MM.1S (cell line): ENCODE results near the gene FZD7.

Experiments used
- DNase-seq: peaks from one replicate; pipeline ENCODE4 v3.0.0-alpha.2; 2015
- H2AFZ ChIP-seq: fragments of 300-600 bp; sonication (generic); 2 replicates; pipeline ENCODE4 v1.6.0; 2016; ENCODE audit warnings: antibody characterized with exemption, low read length
- H3F3A ChIP-seq: fragments of 300-600 bp; sonication (generic); 2 replicates; pipeline ENCODE4 v1.6.1; 2016; ENCODE audit warnings: mild to moderate bottlenecking, antibody characterized with exemption, low read length, moderate library complexity, mixed read lengths; ENCODE audit not compliant: insufficient read depth
- H3K27ac ChIP-seq: fragments of 300-600 bp; sonication (generic); 2 replicates; pipeline ENCODE4 v1.5.1; 2016; ENCODE audit warnings: mild to moderate bottlenecking, low read length
- H3K27me3 ChIP-seq: fragments of 300-600 bp; sonication (generic); replicated peaks from 2 replicates; pipeline ENCODE4 v1.6.0; 2016; ENCODE audit warnings: low read length; ENCODE audit not compliant: insufficient read depth
- H3K36me3 ChIP-seq: fragments of 300-600 bp; sonication (generic); replicated peaks from 2 replicates; pipeline ENCODE4 v1.6.1; 2016; ENCODE audit warnings: mild to moderate bottlenecking, low read length, mixed read lengths; ENCODE audit not compliant: insufficient read depth
- H3K4me1 ChIP-seq: fragments of 300-600 bp; sonication (generic); 2 replicates; pipeline ENCODE4 v1.6.1; 2016; ENCODE audit warnings: low read length, mixed read lengths
- H3K4me2 ChIP-seq: fragments of 300-600 bp; sonication (generic); 2 replicates; pipeline ENCODE4 v1.6.0; 2016; ENCODE audit warnings: low read depth, low read length
- H3K4me3 ChIP-seq: fragments of 300-600 bp; sonication (generic); 2 replicates; pipeline ENCODE4 v1.5.1; 2016; ENCODE audit warnings: low read length, mixed read lengths
- H3K79me2 ChIP-seq: fragments of 300-600 bp; sonication (generic); 2 replicates; pipeline ENCODE4 v1.6.1; 2016; ENCODE audit warnings: mixed run types, low read length, mixed read lengths
- H3K9ac ChIP-seq: fragments of 300-600 bp; sonication (generic); 2 replicates; pipeline ENCODE4 v1.6.1; 2016; ENCODE audit warnings: low read length, mixed read lengths
- H3K9me2 ChIP-seq: fragments of 300-600 bp; sonication (generic); replicated peaks from 2 replicates; pipeline ENCODE4 v1.6.1; 2016; ENCODE audit warnings: mild to moderate bottlenecking, low read length, mixed read lengths; ENCODE audit not compliant: insufficient read depth
- H3K9me3 ChIP-seq: fragments of 300-600 bp; sonication (generic); replicated peaks from 2 replicates; pipeline ENCODE4 v1.6.1; 2016; ENCODE audit warnings: mild to moderate bottlenecking, low read length, mixed read lengths; ENCODE audit not compliant: insufficient read depth
- H4K20me1 ChIP-seq: fragments of 300-600 bp; sonication (generic); 2 replicates; pipeline ENCODE4 v1.6.1; 2016; ENCODE audit warnings: mild to moderate bottlenecking, low read length, moderate library complexity, mixed read lengths; ENCODE audit not compliant: insufficient read depth
- CTCF ChIP-seq: fragments of 300-600 bp; sonication (generic); IDR thresholded peaks from 2 replicates; pipeline ENCODE4 v1.5.1; 2016; ENCODE audit warnings: antibody characterized with exemption, low read length, mixed read lengths
- EZH2 ChIP-seq: fragments of 300-600 bp; sonication (generic); optimal IDR thresholded peaks from 2 replicates; pipeline ENCODE3; 2017; ENCODE audit warnings: low read depth, mild to moderate bottlenecking, antibody characterized with exemption, low read length, mixed read lengths
- EZH2phosphoT487 ChIP-seq: fragments of 300-600 bp; sonication (generic); IDR thresholded peaks from 2 replicates; pipeline ENCODE4 v1.6.1; 2018; ENCODE audit warnings: antibody characterized with exemption, low read length

Gene FZD7

GRCh38 chr2:202069170-202070067 is 35.8 kb downstream of the FZD7 start:
- Histone ChIP-seq H3K79me2 (no peaks in the 10 kb centered on the region), H3K4me1 (no peaks in the 10 kb centered on the region), H3K36me3 (no peaks in the 10 kb centered on the region), H3K4me3 (no peak overlapping the region), H4K20me1 (no peaks in the 10 kb centered on the region), H3K9me3 (no peaks in the 10 kb centered on the region), H3K9ac (no peak overlapping the region), H3K4me2 (no peak overlapping the region), H3K27me3 (no peaks in the 10 kb centered on the region), H2AFZ (no peak overlapping the region), H3F3A (no peaks in the 10 kb centered on the region), H3K27ac (no peak overlapping the region), H3K9me2 (no peaks in the 10 kb centered on the region)
- no peak for DNase-seq
- TF ChIP-seq EZH2, result no peak
- TF ChIP-seq CTCF, result no peak
- TF ChIP-seq EZH2phosphoT487, result no peak

GRCh38 chr2:202071107-202071506 is 37.5 kb downstream of the FZD7 start:
- H3K36me3 ChIP-seq, result no peaks in the 10 kb centered on the region
- no peak overlapping the region for H3K9ac ChIP-seq
- H3K9me2 ChIP-seq, result no peaks in the 10 kb centered on the region
- H3K79me2 ChIP-seq, result no peaks in the 10 kb centered on the region
- no peak overlapping the region for H3K4me3 ChIP-seq
- H3K4me1 ChIP-seq, result no peaks in the 10 kb centered on the region
- no peaks in the 10 kb centered on the region for H4K20me1 ChIP-seq
- no peak overlapping the region for H3K27ac ChIP-seq
- no peaks in the 10 kb centered on the region for H3F3A ChIP-seq
- H3K27me3 ChIP-seq, result no peaks in the 10 kb centered on the region
- H2AFZ ChIP-seq, result 0 out of 2 replicates have a peak overlapping the region, but pooled peaks have one; percentile 25
- no peak for DNase-seq
- no peak overlapping the region for H3K4me2 ChIP-seq
- no peak for TF ChIP-seq EZH2phosphoT487
- no peak for TF ChIP-seq EZH2
- no peak for TF ChIP-seq CTCF
- H3K9me3 ChIP-seq, result no peaks in the 10 kb centered on the region

GRCh38 chr2:202072226-202072625 is 38.6 kb downstream of the FZD7 start:
- H3K27ac ChIP-seq, result no peak overlapping the region
- H3K9me2 ChIP-seq, result no peaks in the 10 kb centered on the region
- H2AFZ ChIP-seq, result no peak overlapping the region
- no peak overlapping the region for H3K4me2 ChIP-seq
- TF ChIP-seq CTCF, result peak; percentile 9; the same call in 1 of the 2 replicates
- TF ChIP-seq EZH2, result no peak
- no peak for DNase-seq
- H3K9ac ChIP-seq, result no peak overlapping the region
- H3F3A ChIP-seq, result no peaks in the 10 kb centered on the region
- no peaks in the 10 kb centered on the region for H4K20me1 ChIP-seq
- no peaks in the 10 kb centered on the region for H3K79me2 ChIP-seq
- no peaks in the 10 kb centered on the region for H3K4me1 ChIP-seq
- H3K4me3 ChIP-seq, result no peak overlapping the region
- H3K9me3 ChIP-seq, result no peaks in the 10 kb centered on the region
- no peaks in the 10 kb centered on the region for H3K36me3 ChIP-seq
- H3K27me3 ChIP-seq, result no peaks in the 10 kb centered on the region
